ENCODE results near the gene KIF13A.

DNA sequence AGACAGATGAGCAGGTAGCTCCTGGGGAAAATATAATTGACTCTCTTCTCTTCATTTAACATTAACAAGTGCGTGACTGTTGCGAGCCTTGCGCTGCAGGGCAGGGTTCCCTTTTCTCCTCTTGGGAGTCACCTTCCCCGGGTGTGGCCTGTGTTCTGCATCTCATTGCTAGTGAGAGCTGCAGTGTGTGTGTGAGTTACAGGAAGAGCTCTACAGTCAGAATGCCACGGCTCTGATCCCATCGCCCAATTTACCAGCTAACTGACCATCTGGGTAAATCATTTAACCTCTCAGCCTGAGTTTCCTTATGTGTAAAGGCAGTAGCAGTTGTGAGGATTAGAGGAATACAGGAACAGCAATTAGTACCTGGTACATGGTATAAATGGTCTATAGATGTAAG lies 173.9 kb downstream of the KIF13A start:
- TF ChIP-seq CTCF (IDR thresholded peaks at IDR 0.05) (no peak), POLR2A (IDR thresholded peaks at IDR 0.05) (no peak)

Measured in prostate gland (tissue), 2 donors.